T-helper 22 cell (primary cell): ENCODE results near the gene MTMR10.

ENCODE experiments used
- DNase-seq: peaks from one replicate; pipeline ENCODE4 v3.0.0-alpha.2; 2020; ENCODE audit warnings: low read depth

Gene MTMR10

GRCh38 chr15:30919877-30920550 lies 71.4 kb downstream of the MTMR10 start:
- no peak for DNase-seq

GRCh38 chr15:30918366-30918765 lies 73.1 kb downstream of the MTMR10 start:
- DNase-seq, result no peak

- no peak for DNase-seq
Measured at GRCh38 chr15:30917675-30918074, 73.8 kb downstream of the MTMR10 start.

GRCh38 chr15:30917013-30917412 lies 74.4 kb downstream of the MTMR10 start:
- DNase-seq, result no peak

- DNase-seq, result no peak
Measured at GRCh38 chr15:30913761-30914160, 77.7 kb downstream of the MTMR10 start.

- no peak for DNase-seq
Measured at GRCh38 chr15:30906366-30906765, 85.1 kb downstream of the MTMR10 start.

- no peak for DNase-seq
Measured at GRCh38 chr15:30905821-30906220, 85.6 kb downstream of the MTMR10 start.

- no peak for DNase-seq
Measured at GRCh38 chr15:30904812-30905211, 86.6 kb downstream of the MTMR10 start.

- DNase-seq, result peak; percentile 53
Measured at GRCh38 chr15:30903497-30904187, 87.8 kb downstream of the MTMR10 start, which contains the start of gene FAN1. FAN1 (plus strand) TSS chr15:30903915; CDS start chr15:30904664, 749 bp downstream.

- no peak for DNase-seq
Measured at GRCh38 chr15:30901889-30902288, 89.5 kb downstream of the MTMR10 start.

GRCh38 chr15:30896211-30896606 lies 95.2 kb downstream of the MTMR10 start:
- DNase-seq, result no peak

- DNase-seq, result no peak
Measured at GRCh38 chr15:30895461-30896210, 95.8 kb downstream of the MTMR10 start.

- no peak for DNase-seq
Measured at GRCh38 chr15:30889196-30889595, 102.2 kb downstream of the MTMR10 start.
